SK-N-MC (cell line): ENCODE results near the gene TAS2R42.

Experiments used
- EZH2 ChIP-seq: fragments of 200-600 bp; sonication (generic); IDR thresholded peaks from one replicate; pipeline ENCODE4 v1.6.1; 2017; ENCODE audit warnings: antibody characterized with exemption
- FOXP2 ChIP-seq: optimal IDR thresholded peaks from 2 replicates; pipeline ENCODE3; 2011; ENCODE audit warnings: mild to moderate bottlenecking, moderate library complexity; ENCODE audit not compliant: insufficient read depth; ENCODE audit errors: extremely low read length, control extremely low read depth
- POLR2AphosphoS5 ChIP-seq: IDR thresholded peaks from 2 replicates; pipeline ENCODE4 v1.6.1; 2012; ENCODE audit warnings: mild to moderate bottlenecking, low read depth, low read length, borderline replicate concordance

GRCh38 chr12:11233532-11233931 is 46.8 kb upstream of the TAS2R42 start:
- TF ChIP-seq EZH2 = no peak
- no peak for TF ChIP-seq POLR2AphosphoS5
- TF ChIP-seq FOXP2 = no peak
